Glutamatergic neuron (in vitro differentiated cells): Measurements from ENCODE around the gene PLCD1. TPM values are rescaled to one million over a fixed set of nuclear protein-coding genes. Genes with fewer than 3 reads are reported as not detected.

ENCODE experiments used
- DNase-seq: peaks from one replicate; pipeline ENCODE4 v3.0.0; 2022
- H3K27ac Mint-ChIP-seq: one replicate; pipeline ENCODE4 v1.8.0; 2020; ENCODE audit warnings: mild to moderate bottlenecking, mixed read lengths, inconsistent platforms; ENCODE audit not compliant: unreplicated experiment
- H3K27me3 Mint-ChIP-seq: one replicate; pipeline ENCODE4 v1.8.0; 2020; ENCODE audit warnings: mild to moderate bottlenecking, moderate library complexity, mixed read lengths, inconsistent platforms; ENCODE audit not compliant: unreplicated experiment
- H3K36me3 Mint-ChIP-seq: one replicate; pipeline ENCODE4 v1.8.0; 2020; ENCODE audit warnings: mild to moderate bottlenecking, mixed read lengths, inconsistent platforms; ENCODE audit not compliant: unreplicated experiment
- H3K4me1 Mint-ChIP-seq: one replicate; pipeline ENCODE4 v1.8.0; 2020; ENCODE audit warnings: mild to moderate bottlenecking, low read depth, mixed read lengths, inconsistent platforms; ENCODE audit not compliant: unreplicated experiment
- H3K4me3 Mint-ChIP-seq: one replicate; pipeline ENCODE4 v1.8.0; 2020; ENCODE audit warnings: mild to moderate bottlenecking, mixed read lengths, inconsistent platforms; ENCODE audit not compliant: unreplicated experiment
- H3K9me3 Mint-ChIP-seq: one replicate; pipeline ENCODE4 v1.8.0; 2020; ENCODE audit warnings: mild to moderate bottlenecking, moderate library complexity, mixed read lengths, inconsistent platforms; ENCODE audit not compliant: unreplicated experiment
- CTCF ChIP-seq: fragments of 200-600 bp; sonication (generic); IDR thresholded peaks from one replicate; pipeline ENCODE4 v1.5.0; 2021; ENCODE audit not compliant: partially characterized antibody, unreplicated experiment
- total RNA-seq: library from RNA; stranded (reverse); fragmentation: NEBNext Ultra II Directional; extraction: Animal tissue kit (Norgen Biotek cat#: 25700); gene quantifications from one replicate; pipeline ENCODE4 v1.2.1, GENCODE V29; 2021; ENCODE audit not compliant: unreplicated experiment

Gene PLCD1
- total RNA-seq, 1 donor from 2014 or later, result 73.0 TPM

- H3K27ac Mint-ChIP-seq, result no peak overlapping the region
- no peaks in the 10 kb centered on the region for H3K9me3 Mint-ChIP-seq
Measured at GRCh38 chr3:37993820-37994638, 35.4 kb downstream of the PLCD1 start.

GRCh38 chr3:37993460-37993819 is 36.0 kb downstream of the PLCD1 start:
- Mint-ChIP-seq H3K9me3 (no peaks in the 10 kb centered on the region), H3K4me3 (peak overlapping the region; percentile 84)
- TF ChIP-seq CTCF, result no peak

More at GRCh38 chr3:37993820-37994638, 35.4 kb downstream of the PLCD1 start:
- peak overlapping the region; percentile 84 for H3K4me3 Mint-ChIP-seq
- H3K4me1 Mint-ChIP-seq, result peaks cover 1% of the 10 kb centered on the region
- DNase-seq, result peak; percentile 50
- TF ChIP-seq CTCF, result no peak
- no peaks in the 10 kb centered on the region for H3K36me3 Mint-ChIP-seq
- H3K27me3 Mint-ChIP-seq, result peaks cover 2% of the 10 kb centered on the region

DNA sequence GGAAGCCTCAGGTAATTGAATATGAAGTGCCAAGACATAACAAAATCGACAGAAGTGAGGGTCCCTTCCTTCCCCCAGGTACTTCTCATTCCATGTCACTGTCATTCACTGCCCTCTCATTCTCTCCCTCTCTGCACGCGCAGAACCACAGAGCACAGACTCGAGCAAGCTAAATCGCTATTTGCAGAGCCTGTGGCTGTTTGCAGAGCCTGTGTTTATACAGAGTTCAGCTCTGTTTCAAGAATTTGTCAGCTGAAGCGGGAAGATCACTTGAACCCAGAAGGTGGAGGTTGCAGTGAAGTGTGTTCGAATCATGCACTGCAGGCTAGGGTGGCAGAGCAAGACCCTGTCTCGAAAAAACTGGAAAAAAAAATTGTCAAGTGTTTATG is 36.4 kb downstream of the PLCD1 start:
- Mint-ChIP-seq H3K4me1 (peaks cover 1% of the 10 kb centered on the region), H3K27me3 (peaks cover 5% of the 10 kb centered on the region), H3K4me3 (no peak overlapping the region), H3K36me3 (no peaks in the 10 kb centered on the region), H3K9me3 (no peaks in the 10 kb centered on the region), H3K27ac (no peak overlapping the region)
- no peak for DNase-seq
- no peak for TF ChIP-seq CTCF

More at GRCh38 chr3:37993460-37993819, 36.0 kb downstream of the PLCD1 start:
- Mint-ChIP-seq H3K27ac (no peak overlapping the region), H3K4me1 (peaks cover 1% of the 10 kb centered on the region), H3K36me3 (no peaks in the 10 kb centered on the region), H3K27me3 (peaks cover 2% of the 10 kb centered on the region)
- no peak for DNase-seq

GRCh38 chr3:37992271-37993066 is 37.0 kb downstream of the PLCD1 start:
- Mint-ChIP-seq H3K27me3 (peaks cover 5% of the 10 kb centered on the region), H3K9me3 (no peaks in the 10 kb centered on the region), H3K27ac (peak overlapping the region; percentile 57), H3K4me3 (no peak overlapping the region), H3K4me1 (peaks cover 1% of the 10 kb centered on the region), H3K36me3 (no peaks in the 10 kb centered on the region)
- no peak for DNase-seq
- TF ChIP-seq CTCF, result no peak

DNA sequence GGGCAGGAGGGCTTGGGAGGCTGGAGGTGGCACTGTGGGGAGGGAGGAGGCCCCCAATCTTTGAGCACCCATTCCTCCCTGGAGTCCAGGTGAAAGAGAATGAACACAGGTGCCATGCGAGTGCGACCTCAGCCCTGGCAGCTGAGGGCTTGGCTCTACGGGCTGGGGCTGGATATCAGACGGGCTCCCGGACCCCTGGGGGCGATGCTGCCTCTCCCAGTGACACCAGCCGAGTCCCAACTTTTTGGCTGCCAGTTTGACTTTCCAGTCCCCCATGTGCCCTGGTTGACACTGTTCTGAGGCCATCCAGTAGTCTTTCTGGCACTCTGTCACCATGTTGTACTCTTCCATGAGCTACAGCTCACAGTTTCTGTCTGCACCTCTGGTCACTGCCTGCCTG is 37.6 kb downstream of the PLCD1 start:
- no peak overlapping the region for H3K27ac Mint-ChIP-seq
- H3K4me3 Mint-ChIP-seq, result no peak overlapping the region
- peaks cover 5% of the 10 kb centered on the region for H3K27me3 Mint-ChIP-seq
- H3K36me3 Mint-ChIP-seq, result no peaks in the 10 kb centered on the region
- no peak for DNase-seq
- no peak for TF ChIP-seq CTCF
- H3K4me1 Mint-ChIP-seq, result peaks cover 1% of the 10 kb centered on the region
- H3K9me3 Mint-ChIP-seq, result no peaks in the 10 kb centered on the region
